Measurements from ENCODE around the gene KLC1. TPM values are rescaled to one million over a fixed set of nuclear protein-coding genes. Genes with fewer than 3 reads are reported as not detected.

Gene KLC1
- total RNA-seq, 3 donors from 2014 or later (not counting 1 experiment from before 2014, with no cell fraction given): 144 to 200 (median 178) TPM

DNA sequence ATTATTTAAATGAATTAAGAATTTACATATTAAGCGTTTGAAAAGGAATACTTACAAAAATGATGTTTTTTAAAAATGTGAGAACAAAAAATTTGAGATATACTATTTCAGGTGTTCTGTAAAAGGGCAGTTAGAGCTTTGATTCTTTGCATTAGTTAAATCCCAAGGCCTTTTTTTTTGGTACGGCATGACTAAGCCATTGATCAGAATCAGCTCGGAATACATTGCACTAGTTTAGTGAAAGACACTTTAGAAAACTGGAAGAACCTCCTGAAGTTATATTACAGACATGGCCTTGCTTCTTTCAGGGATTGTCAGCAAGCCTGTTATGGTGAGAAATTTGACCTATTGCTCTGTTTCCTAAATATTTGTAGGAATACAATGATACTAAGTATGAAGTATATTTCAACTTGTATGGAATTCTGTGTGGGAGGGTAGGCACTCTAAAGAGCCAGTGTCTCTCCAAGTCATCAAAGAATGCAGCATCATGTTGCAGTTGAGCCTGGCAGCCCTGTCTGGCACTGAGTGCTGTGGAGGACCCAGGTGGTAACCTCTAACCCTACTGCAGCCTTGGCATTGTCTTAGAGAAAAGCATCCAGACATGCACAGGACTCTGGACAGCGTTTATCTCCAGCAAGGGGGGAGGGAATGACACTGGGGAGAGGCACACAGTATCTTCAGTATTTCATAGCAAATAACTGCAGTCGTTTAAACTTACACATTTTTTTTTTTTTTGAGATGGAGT is 1.5 kb downstream of the KLC1 start:
- H3K27me3 Mint-ChIP-seq (ENCODE audit: low read depth in 2 of 2): no peaks in the 10 kb centered on the region
- DNase-seq (no peak), ATAC-seq (no peak)
- Histone ChIP-seq H3K27ac (ENCODE audit: low read length) (no peak overlapping the region), H3K9me3 (ENCODE audit: control insufficient read depth, insufficient read depth, low read length) (no peaks in the 10 kb centered on the region), H3K4me3 (ENCODE audit: low read length) (no peak overlapping the region), H3K27me3 (ENCODE audit: control insufficient read depth, insufficient read depth, low read length) (no peaks in the 10 kb centered on the region), H3K36me3 (ENCODE audit: control insufficient read depth, insufficient read depth, low read length) (no peaks in the 10 kb centered on the region), H3K4me1 (ENCODE audit: control insufficient read depth, insufficient read depth, low read length) (peaks cover 32% of the 10 kb centered on the region)
- peak overlapping the region; percentile 76 to 94 for H3K27ac Mint-ChIP-seq
- H3K9me3 Mint-ChIP-seq: no peaks in the 10 kb centered on the region
- peak overlapping the region; percentile 93 for H3K4me3 Mint-ChIP-seq
- H3K4me1 Mint-ChIP-seq: peaks cover 16 to 34% of the 10 kb centered on the region in 2 donors
- intact Hi-C loops (cut with micrococcal nuclease): no loop called here
- TF ChIP-seq, protein P1, sequence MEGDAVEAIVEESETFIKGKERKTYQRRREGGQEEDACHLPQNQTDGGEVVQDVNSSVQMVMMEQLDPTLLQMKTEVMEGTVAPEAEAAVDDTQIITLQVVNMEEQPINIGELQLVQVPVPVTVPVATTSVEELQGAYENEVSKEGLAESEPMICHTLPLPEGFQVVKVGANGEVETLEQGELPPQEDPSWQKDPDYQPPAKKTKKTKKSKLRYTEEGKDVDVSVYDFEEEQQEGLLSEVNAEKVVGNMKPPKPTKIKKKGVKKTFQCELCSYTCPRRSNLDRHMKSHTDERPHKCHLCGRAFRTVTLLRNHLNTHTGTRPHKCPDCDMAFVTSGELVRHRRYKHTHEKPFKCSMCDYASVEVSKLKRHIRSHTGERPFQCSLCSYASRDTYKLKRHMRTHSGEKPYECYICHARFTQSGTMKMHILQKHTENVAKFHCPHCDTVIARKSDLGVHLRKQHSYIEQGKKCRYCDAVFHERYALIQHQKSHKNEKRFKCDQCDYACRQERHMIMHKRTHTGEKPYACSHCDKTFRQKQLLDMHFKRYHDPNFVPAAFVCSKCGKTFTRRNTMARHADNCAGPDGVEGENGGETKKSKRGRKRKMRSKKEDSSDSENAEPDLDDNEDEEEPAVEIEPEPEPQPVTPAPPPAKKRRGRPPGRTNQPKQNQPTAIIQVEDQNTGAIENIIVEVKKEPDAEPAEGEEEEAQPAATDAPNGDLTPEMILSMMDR (IDR thresholded peaks at IDR 0.05): no peak
- H3K36me3 Mint-ChIP-seq: no peaks in the 10 kb centered on the region
- 80% methylated on average over 4 of the region's 5 CpGs for WGBS (ENCODE audit: insufficient coverage)

DNA sequence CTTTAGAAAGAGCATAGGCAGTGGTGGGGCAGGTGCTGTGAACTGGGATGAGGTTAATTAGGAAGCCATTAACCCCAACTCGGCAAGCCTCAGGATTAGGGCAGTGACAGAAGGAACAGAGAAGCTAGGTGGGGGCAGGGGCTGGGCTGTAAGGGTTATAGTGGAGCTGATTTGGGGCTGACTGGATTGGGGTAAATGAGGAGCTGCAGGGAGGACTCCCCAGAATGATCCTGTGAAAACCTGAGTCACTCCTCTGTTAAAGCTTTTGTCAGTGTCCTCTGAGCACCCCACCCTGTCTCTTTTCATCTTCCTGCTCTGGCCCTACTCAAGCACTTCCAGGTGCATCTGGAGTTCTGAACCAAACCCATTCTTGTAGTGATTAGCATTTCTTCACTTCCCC is 4.4 kb downstream of the KLC1 start:
- no peaks in the 10 kb centered on the region for H3K27me3 ChIP-seq (ENCODE audit: control insufficient read depth, insufficient read depth, low read length)
- DNase-seq (no peak), ATAC-seq (no peak)
- Mint-ChIP-seq H3K4me3 (peak overlapping the region; percentile 51), H3K9me3 (no peaks in the 10 kb centered on the region), H3K27ac (no peak overlapping the region), H3K36me3 (no peaks in the 10 kb centered on the region), H3K27me3 (ENCODE audit: low read depth in 2 of 2) (no peaks in the 10 kb centered on the region), H3K4me1 (peaks cover 26 to 56% of the 10 kb centered on the region in 2 donors)
- H3K27ac ChIP-seq (ENCODE audit: low read length): no peak overlapping the region
- no peak overlapping the region for H3K4me3 ChIP-seq (ENCODE audit: low read length)
- peaks cover 28% of the 10 kb centered on the region for H3K4me1 ChIP-seq (ENCODE audit: control insufficient read depth, insufficient read depth, low read length)
- intact Hi-C loops (cut with micrococcal nuclease): no loop called here
- TF ChIP-seq, protein P1 (IDR thresholded peaks at IDR 0.05): no peak
- 65% methylated on average over 1 of the region's 1 CpG for WGBS (ENCODE audit: insufficient coverage)
- no peaks in the 10 kb centered on the region for H3K9me3 ChIP-seq (ENCODE audit: control insufficient read depth, insufficient read depth, low read length)
- no peaks in the 10 kb centered on the region for H3K36me3 ChIP-seq (ENCODE audit: control insufficient read depth, insufficient read depth, low read length)

DNA sequence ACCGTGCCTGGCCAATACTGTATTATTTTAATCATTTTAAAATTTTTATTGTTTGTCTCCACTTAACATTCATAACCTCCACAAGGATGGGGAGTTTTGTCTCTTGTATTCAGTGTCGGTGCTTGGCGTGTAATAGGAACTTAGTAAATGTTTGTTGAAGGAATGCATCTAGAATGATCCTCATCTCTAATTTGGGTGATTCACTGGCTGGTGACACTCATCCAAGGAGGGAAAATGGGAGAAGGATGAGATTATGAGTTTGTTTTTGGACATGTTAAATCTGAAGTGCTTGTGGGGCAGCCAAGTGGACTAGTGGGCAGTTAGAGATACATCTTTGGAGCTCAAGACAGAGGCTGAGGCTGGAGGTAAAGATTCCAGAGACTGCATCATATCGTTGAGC is 5.1 kb downstream of the KLC1 start:
- Histone ChIP-seq H3K9me3 (ENCODE audit: control insufficient read depth, insufficient read depth, low read length) (no peaks in the 10 kb centered on the region), H3K27me3 (ENCODE audit: control insufficient read depth, insufficient read depth, low read length) (no peaks in the 10 kb centered on the region), H3K27ac (ENCODE audit: low read length) (no peak overlapping the region), H3K4me3 (ENCODE audit: low read length) (no peak overlapping the region), H3K4me1 (ENCODE audit: control insufficient read depth, insufficient read depth, low read length) (peaks cover 27% of the 10 kb centered on the region), H3K36me3 (ENCODE audit: control insufficient read depth, insufficient read depth, low read length) (no peaks in the 10 kb centered on the region)
- H3K27ac Mint-ChIP-seq: peak overlapping the region in 1 of 2 donors; percentile 25
- no peaks in the 10 kb centered on the region for H3K27me3 Mint-ChIP-seq (ENCODE audit: low read depth in 2 of 2)
- 94% methylated on average over 4 of the region's 4 CpGs for WGBS (ENCODE audit: insufficient coverage)
- DNase-seq: no peak
- TF ChIP-seq, protein P1 (IDR thresholded peaks at IDR 0.05): no peak
- no peak for ATAC-seq
- peaks cover 32 to 61% of the 10 kb centered on the region in 2 donors for H3K4me1 Mint-ChIP-seq
- intact Hi-C loops (cut with micrococcal nuclease): no loop called here
- no peak overlapping the region for H3K4me3 Mint-ChIP-seq
- no peaks in the 10 kb centered on the region for H3K36me3 Mint-ChIP-seq
- no peaks in the 10 kb centered on the region for H3K9me3 Mint-ChIP-seq

DNA sequence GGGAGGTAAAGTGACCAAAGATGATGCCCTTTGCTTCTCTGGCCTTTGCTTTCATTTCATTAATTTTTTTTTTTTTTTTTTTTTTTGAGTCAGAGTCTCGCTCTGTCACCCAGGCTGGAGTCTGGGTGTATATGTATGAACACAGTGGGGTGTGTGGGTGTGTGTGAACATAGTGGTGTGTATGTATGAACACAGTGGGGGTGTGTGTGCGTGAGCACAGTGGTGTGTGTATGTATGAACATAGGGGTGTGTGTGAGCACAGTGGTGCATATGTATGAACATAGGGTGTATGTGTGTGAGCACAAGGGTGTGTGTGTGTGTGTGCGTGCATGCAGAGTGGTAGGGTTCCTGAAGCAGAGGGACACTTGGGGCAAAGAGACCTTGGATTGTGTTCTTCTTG is 9.6 kb downstream of the KLC1 start:
- TF ChIP-seq, protein P1 (IDR thresholded peaks at IDR 0.05): no peak
- Histone ChIP-seq H3K27me3 (ENCODE audit: control insufficient read depth, insufficient read depth, low read length) (no peaks in the 10 kb centered on the region), H3K36me3 (ENCODE audit: control insufficient read depth, insufficient read depth, low read length) (no peaks in the 10 kb centered on the region), H3K4me1 (ENCODE audit: control insufficient read depth, insufficient read depth, low read length) (peaks cover 20% of the 10 kb centered on the region), H3K27ac (ENCODE audit: low read length) (no peak overlapping the region), H3K9me3 (ENCODE audit: control insufficient read depth, insufficient read depth, low read length) (no peaks in the 10 kb centered on the region), H3K4me3 (ENCODE audit: low read length) (no peak overlapping the region)
- Mint-ChIP-seq H3K4me3 (no peak overlapping the region), H3K27ac (peak overlapping the region; percentile 26 to 39), H3K36me3 (no peaks in the 10 kb centered on the region), H3K27me3 (ENCODE audit: low read depth in 2 of 2) (no peaks in the 10 kb centered on the region), H3K9me3 (no peaks in the 10 kb centered on the region), H3K4me1 (peaks cover 32 to 50% of the 10 kb centered on the region in 2 donors)
- DNase-seq (no peak), ATAC-seq (no peak)
- intact Hi-C loops (cut with micrococcal nuclease): no loop called here
- 92% methylated on average over 3 of the region's 3 CpGs for WGBS (ENCODE audit: insufficient coverage)
